ENCODE data around the gene FHOD1. TPM values are rescaled to one million over a fixed set of nuclear protein-coding genes. Genes with fewer than 3 reads are reported as not detected.

The FHOD1 gene
- total RNA-seq, 1 donor = 28.2 TPM

- peak; percentile 91 for TF ChIP-seq CTCF (IDR thresholded peaks at IDR 0.05; ENCODE audit: extremely low read depth, low read depth, low read length)
- H3K27me3 ChIP-seq (ENCODE audit: insufficient read depth, low read length) = no peaks in the 10 kb centered on the region
- H3K4me1 ChIP-seq (ENCODE audit: insufficient read depth, low read length) = peaks cover 44% of the 10 kb centered on the region
- peak; percentile 98 for DNase-seq (ENCODE audit: insufficient read length, low spot score, missing footprints)
- H3K27ac ChIP-seq (ENCODE audit: low read depth, low read length) = no peak overlapping the region
- no peaks in the 10 kb centered on the region for H3K9me3 ChIP-seq (ENCODE audit: low read depth, low read length)
- H3K79me2 ChIP-seq (ENCODE audit: insufficient read depth, low read length) = peaks cover 11% of the 10 kb centered on the region
- peaks cover 16% of the 10 kb centered on the region for H4K20me1 ChIP-seq (ENCODE audit: insufficient read depth, low read length)
- H3K4me2 ChIP-seq (ENCODE audit: insufficient read depth, low read length) = peak overlapping the region; percentile 98
- H3K36me3 ChIP-seq (ENCODE audit: insufficient read depth, low read length) = no peaks in the 10 kb centered on the region
- peak overlapping the region; percentile 1 for H3K4me3 ChIP-seq (ENCODE audit: insufficient read depth, low read length)
- no peak overlapping the region for H2AFZ ChIP-seq (ENCODE audit: low read length)
Observed at GRCh38 chr16:67184995-67185650, 62.2 kb downstream of the FHOD1 start.

GRCh38 chr16:67184453-67184994 lies 62.8 kb downstream of the FHOD1 start:
- peak overlapping the region; percentile 90 for H2AFZ ChIP-seq (ENCODE audit: low read length)
- no peaks in the 10 kb centered on the region for H3K36me3 ChIP-seq (ENCODE audit: insufficient read depth, low read length)
- peak overlapping the region; percentile 96 for H3K4me3 ChIP-seq (ENCODE audit: insufficient read depth, low read length)
- peak overlapping the region; percentile 98 for H3K4me2 ChIP-seq (ENCODE audit: insufficient read depth, low read length)
- no peaks in the 10 kb centered on the region for H3K27me3 ChIP-seq (ENCODE audit: insufficient read depth, low read length)
- H3K79me2 ChIP-seq (ENCODE audit: insufficient read depth, low read length) = peaks cover 11% of the 10 kb centered on the region
- H3K4me1 ChIP-seq (ENCODE audit: insufficient read depth, low read length) = peaks cover 44% of the 10 kb centered on the region
- H4K20me1 ChIP-seq (ENCODE audit: insufficient read depth, low read length) = peaks cover 22% of the 10 kb centered on the region
- TF ChIP-seq CTCF (IDR thresholded peaks at IDR 0.05; ENCODE audit: extremely low read depth, low read depth, low read length) = no peak
- H3K27ac ChIP-seq (ENCODE audit: low read depth, low read length) = no peak overlapping the region
- H3K9me3 ChIP-seq (ENCODE audit: low read depth, low read length) = no peaks in the 10 kb centered on the region
- no peak for DNase-seq (ENCODE audit: insufficient read length, low spot score, missing footprints)

GRCh38 chr16:67183627-67184452 lies 63.4 kb downstream of the FHOD1 start, which contains the start of gene MATCAP1:
MATCAP1 (minus strand) TSS chr16:67183963; CDS start chr16:67180610, 3,353 bp downstream.
- H3K27ac ChIP-seq (ENCODE audit: low read depth, low read length) = peak within 1 kb of the TSS; percentile 93
- no peaks in the 10 kb centered on the region for H3K9me3 ChIP-seq (ENCODE audit: low read depth, low read length)
- no peaks in the 10 kb centered on the region for H3K27me3 ChIP-seq (ENCODE audit: insufficient read depth, low read length)
- DNase-seq (ENCODE audit: insufficient read length, low spot score, missing footprints) = peak; percentile 100
- peak within 1 kb of the TSS; percentile 96 for H3K4me3 ChIP-seq (ENCODE audit: insufficient read depth, low read length)
- peak within 1 kb of the TSS; percentile 98 for H3K4me2 ChIP-seq (ENCODE audit: insufficient read depth, low read length)
- peaks cover 44% of the 10 kb centered on the region for H3K4me1 ChIP-seq (ENCODE audit: insufficient read depth, low read length)
- no peak for TF ChIP-seq CTCF (IDR thresholded peaks at IDR 0.05; ENCODE audit: extremely low read depth, low read depth, low read length)
- peaks cover 28% of the 10 kb centered on the region for H4K20me1 ChIP-seq (ENCODE audit: insufficient read depth, low read length)
- peak within 1 kb of the TSS; percentile 90 for H2AFZ ChIP-seq (ENCODE audit: low read length)
- H3K36me3 ChIP-seq (ENCODE audit: insufficient read depth, low read length) = no peaks in the 10 kb centered on the region
- H3K79me2 ChIP-seq (ENCODE audit: insufficient read depth, low read length) = peaks cover 11% of the 10 kb centered on the region

GRCh38 chr16:67183284-67183626 lies 64.0 kb downstream of the FHOD1 start:
- Histone ChIP-seq H3K27ac (ENCODE audit: low read depth, low read length) (peak overlapping the region; percentile 93), H3K27me3 (ENCODE audit: insufficient read depth, low read length) (no peaks in the 10 kb centered on the region), H3K79me2 (ENCODE audit: insufficient read depth, low read length) (peaks cover 11% of the 10 kb centered on the region), H3K4me3 (ENCODE audit: insufficient read depth, low read length) (peak overlapping the region; percentile 96), H2AFZ (ENCODE audit: low read length) (peak overlapping the region; percentile 90), H3K4me1 (ENCODE audit: insufficient read depth, low read length) (peaks cover 44% of the 10 kb centered on the region), H3K9me3 (ENCODE audit: low read depth, low read length) (no peaks in the 10 kb centered on the region), H4K20me1 (ENCODE audit: insufficient read depth, low read length) (peaks cover 30% of the 10 kb centered on the region), H3K4me2 (ENCODE audit: insufficient read depth, low read length) (peak overlapping the region; percentile 98), H3K36me3 (ENCODE audit: insufficient read depth, low read length) (no peaks in the 10 kb centered on the region)
- DNase-seq (ENCODE audit: insufficient read length, low spot score, missing footprints) = no peak
- TF ChIP-seq CTCF (IDR thresholded peaks at IDR 0.05; ENCODE audit: extremely low read depth, low read depth, low read length) = no peak
